GM18519 (cell line): ENCODE data around the gene C2orf42.
A peak's percentile ranks its signal among the peaks of the same experiment; 100 is the strongest.
"Not testable (repeated sequence)": the region's sequence is repeated elsewhere in the genome, so short reads cannot be mapped to it uniquely, and the experiment has no call there.

ENCODE experiments used
- ATAC-seq: cut with Tn5 transposase; IDR thresholded peaks from one replicate; pipeline ENCODE4 v1.9.1; 2021; ENCODE audit warnings: mild to moderate bottlenecking, moderate library complexity; ENCODE audit not compliant: unreplicated experiment, low FRiP score

Gene C2orf42

DNA sequence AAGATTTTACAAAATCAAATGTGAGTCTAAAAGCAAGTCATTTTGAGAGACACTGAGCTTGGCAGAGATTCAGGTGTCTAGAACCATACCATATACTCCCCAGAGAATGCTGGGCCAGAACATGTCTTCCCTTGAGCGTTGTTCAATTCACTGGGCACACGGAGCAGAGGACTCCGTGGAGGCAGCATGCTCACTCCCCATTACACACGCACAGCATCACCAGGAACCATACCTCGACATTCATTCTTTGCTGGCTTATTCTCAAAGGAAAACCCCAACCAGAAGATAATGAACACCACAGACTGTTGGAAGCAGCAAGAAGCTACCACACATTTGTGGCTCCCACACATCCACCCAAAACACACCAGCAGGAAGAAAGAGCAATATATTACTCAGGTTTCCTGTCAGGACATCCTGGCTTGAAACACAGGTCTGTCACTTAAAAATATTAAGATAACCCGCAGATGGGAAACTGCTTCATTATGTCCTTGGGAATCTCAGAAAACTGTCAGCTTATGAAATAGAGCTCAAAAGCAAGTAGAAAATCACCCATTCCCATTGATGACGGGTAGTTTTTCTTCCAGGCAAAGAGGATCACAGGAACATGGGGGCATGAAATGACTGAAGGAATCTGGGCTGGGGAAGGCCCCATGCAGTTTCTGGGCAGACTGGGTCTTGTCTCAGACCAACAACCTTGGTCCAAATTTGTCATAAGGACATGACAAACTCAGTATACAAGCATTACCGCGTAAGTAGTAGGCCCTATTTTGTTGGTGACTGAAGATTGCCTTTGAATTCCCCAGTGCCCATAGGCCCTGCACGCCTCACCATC lies 57.1 kb downstream of the C2orf42 start:
- ATAC-seq, result no peak

GRCh38 chr2:70133127-70133452 lies 57.7 kb downstream of the C2orf42 start:
- ATAC-seq, result no peak

GRCh38 chr2:70132244-70133126 lies 58.3 kb downstream of the C2orf42 start:
- ATAC-seq, result peak; percentile 40

DNA sequence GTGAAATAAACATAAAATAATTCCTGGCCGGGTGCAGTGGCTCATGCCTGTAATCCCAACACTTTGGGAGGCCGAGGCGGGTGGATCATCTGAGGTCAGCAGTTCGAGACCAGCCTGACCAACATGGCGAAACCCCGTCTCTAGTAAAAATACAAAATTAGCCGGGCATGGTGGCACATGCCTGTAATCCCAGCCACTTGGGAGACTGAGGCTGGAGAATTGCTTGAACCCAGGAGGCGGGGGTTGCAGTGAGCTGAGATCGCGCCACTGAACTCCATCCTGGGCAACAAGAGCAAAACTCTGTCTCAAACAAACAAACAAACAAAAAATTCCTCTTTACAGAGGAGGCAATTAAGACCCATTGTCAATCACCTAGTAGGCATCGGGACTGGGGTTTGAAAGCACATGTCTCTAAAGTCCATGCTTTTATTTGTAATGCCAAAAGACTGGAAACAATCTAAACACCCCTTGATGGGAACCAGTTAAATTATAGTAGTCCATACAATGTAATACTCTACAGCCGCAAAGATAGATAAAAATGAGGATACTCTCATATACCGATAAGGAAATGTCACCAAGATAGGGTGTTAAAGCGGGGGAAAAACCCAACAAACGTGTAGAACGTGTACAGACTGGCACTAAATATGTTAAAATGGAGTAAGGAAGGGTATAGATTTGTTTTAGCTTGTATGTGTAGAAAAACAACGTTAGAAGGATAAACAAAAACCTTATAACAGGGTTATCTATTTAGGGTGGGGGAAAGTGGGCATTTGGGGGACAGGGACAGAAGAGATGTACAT lies 59.3 kb downstream of the C2orf42 start:
- not testable (repeated sequence) for ATAC-seq

- no peak for ATAC-seq
Observed at GRCh38 chr2:70128005-70128404, 62.8 kb downstream of the C2orf42 start.

DNA sequence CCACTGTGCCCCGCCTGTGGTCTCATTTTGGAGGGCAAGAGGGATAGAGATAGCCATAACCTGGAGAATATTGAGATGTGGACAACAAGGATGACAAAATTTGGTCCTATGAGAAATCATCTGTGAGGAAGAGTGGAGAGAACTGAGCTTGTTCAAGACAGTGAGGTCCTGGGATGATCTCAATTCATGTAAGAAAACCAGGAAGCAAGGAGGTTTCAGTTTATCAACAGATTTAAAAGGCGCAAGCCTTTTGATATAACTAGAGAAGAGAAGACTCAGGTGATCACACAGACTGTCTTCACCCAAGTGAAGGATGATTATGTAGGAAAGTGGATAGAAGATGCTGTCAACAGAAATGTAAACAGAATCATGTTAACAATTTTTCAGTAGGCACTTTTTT lies 64.4 kb downstream of the C2orf42 start:
- no peak for ATAC-seq

DNA sequence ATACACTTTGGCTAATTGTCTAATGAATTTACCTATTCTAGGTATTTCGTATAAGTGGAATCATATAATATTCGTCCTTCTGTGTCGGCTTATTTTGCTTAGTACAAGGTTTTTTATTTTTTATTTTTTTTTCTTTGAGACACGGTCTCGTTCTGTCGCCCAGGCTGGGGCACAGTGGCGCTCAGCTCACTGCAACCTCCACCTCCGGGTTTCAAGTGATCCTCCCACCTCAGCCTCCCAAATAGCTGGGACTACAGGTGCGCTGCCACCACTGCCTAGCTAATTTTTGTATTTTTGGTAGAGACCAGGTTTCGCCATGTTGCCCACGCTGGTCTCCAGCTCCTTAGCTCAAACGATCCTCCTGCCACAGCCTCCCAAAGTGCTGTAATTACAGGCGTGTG lies 65.3 kb downstream of the C2orf42 start:
- ATAC-seq, result no peak

DNA sequence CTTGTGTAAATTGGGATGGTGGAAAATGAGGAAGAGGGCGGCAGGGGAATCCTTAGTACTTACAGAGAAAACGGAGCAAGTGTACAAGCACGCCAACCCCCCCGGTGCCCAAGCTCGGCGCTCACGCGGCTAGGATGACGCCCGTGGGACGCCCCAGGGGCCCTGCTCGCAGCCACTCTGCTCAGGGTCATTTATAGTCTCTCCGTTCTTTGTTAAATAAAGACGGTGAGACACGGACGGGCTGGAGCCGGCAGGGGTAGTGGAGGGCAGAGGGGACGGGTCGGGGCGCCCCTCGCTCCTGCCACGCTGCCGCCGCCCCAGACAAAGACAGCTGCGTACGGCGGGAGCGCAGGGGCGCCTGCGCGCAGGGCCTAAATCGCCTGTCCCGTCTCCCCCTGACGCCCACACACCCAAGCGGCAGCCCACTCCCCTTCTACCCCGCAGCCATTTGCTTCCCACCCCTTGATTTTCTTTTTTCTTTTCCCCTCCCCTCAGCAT lies 65.8 kb downstream of the C2orf42 start:
- ATAC-seq, result no peak

GRCh38 chr2:70123829-70124116 lies 67.0 kb downstream of the C2orf42 start:
- ATAC-seq, result no peak

GRCh38 chr2:70123051-70123828 lies 67.6 kb downstream of the C2orf42 start:
- ATAC-seq, result no peak

DNA sequence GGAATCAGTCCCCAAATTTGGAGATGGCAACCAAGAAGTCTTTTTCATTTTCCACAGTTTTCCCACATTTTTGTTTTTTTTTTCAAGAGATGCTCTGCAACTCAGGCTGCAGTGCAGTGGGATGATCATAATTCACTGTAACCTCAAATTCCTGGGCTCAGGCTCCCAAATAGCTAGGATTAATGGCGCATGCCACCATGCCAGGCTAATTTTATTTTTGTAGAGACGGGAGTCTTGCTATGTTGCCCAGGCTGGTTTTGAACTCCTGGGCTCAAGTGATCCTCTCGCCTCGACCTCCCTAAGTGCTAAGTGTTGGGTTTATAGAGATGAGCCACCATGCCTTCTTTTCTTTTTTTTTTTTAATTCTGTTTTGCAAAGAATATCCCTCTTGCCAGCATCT lies 68.3 kb downstream of the C2orf42 start:
- ATAC-seq, result no peak

DNA sequence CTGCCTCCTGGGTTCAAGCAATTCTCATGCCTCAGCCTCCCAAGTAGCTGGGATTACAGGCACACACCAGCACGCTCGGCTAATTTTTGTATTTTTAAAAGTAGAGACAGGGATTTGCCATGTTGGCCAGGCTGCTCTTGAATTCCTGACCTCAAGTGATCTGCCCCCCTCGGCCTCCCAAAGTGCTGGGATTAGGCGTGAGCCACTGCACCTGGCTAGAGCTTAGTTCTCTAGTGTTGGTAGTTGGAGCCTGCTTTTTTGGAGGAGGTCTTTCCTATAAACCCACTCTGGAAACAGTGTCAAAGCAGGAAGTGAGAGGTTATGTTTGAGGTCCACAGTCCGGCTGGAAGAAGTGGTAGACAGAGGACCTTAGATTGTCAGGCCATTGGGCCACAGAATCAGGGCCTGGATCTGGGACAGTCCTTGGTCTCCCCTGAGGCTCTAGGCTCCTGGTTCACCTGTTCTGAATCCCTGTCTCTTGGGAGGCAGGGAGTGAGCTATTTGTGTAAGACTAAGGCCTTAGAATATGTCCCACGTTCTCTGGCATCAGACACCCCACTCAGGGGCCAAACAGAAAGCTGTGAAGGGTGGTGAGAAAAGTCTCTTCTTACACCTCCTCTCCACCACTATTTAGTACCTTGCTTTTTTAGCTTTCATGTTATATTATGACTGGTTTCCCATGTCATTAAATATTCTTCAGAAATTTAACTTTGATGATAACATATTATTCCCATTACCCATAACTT lies 69.0 kb downstream of the C2orf42 start:
- ATAC-seq, result no peak

GRCh38 chr2:70118798-70119454 lies 71.9 kb downstream of the C2orf42 start:
- ATAC-seq, result no peak

GRCh38 chr2:70116936-70117552 lies 73.8 kb downstream of the C2orf42 start:
- ATAC-seq, result no peak

- ATAC-seq, result no peak
Observed at GRCh38 chr2:70115646-70116442, 75.0 kb downstream of the C2orf42 start.

- no peak for ATAC-seq
Observed at GRCh38 chr2:70113359-70114070, 77.3 kb downstream of the C2orf42 start.
